HG03442 (cell line): ENCODE data around the gene CORIN.

ENCODE experiments used
- ATAC-seq: cut with Tn5 transposase; IDR thresholded peaks from one replicate; pipeline ENCODE4 v1.9.1; 2021; ENCODE audit warnings: mild to moderate bottlenecking, moderate library complexity; ENCODE audit not compliant: unreplicated experiment

CORIN gene

GRCh38 chr4:47831026-47831679 lies 6.7 kb downstream of the CORIN start:
- no peak for ATAC-seq

GRCh38 chr4:47830265-47831025 lies 7.4 kb downstream of the CORIN start:
- no peak for ATAC-seq

- ATAC-seq = no peak
These were observed 8.4 kb downstream of the CORIN start for GRCh38 chr4:47829438-47829837.

GRCh38 chr4:47827343-47828047 lies 10.4 kb downstream of the CORIN start:
- no peak for ATAC-seq

GRCh38 chr4:47824840-47825239 lies 13.0 kb downstream of the CORIN start:
- peak; percentile 72 for ATAC-seq

GRCh38 chr4:47819178-47819577 lies 18.7 kb downstream of the CORIN start:
- ATAC-seq = no peak

- ATAC-seq = no peak
These were observed 20.6 kb downstream of the CORIN start for GRCh38 chr4:47817275-47817674.

GRCh38 chr4:47816748-47817147 lies 21.1 kb downstream of the CORIN start:
- ATAC-seq = no peak

- ATAC-seq = no peak
These were observed 23.1 kb downstream of the CORIN start for GRCh38 chr4:47814618-47815295.

GRCh38 chr4:47809654-47810203 lies 28.1 kb downstream of the CORIN start:
- ATAC-seq = no peak

GRCh38 chr4:47804598-47804997 lies 33.3 kb downstream of the CORIN start:
- ATAC-seq = no peak

GRCh38 chr4:47801481-47802002 lies 36.3 kb downstream of the CORIN start:
- no peak for ATAC-seq

GRCh38 chr4:47798165-47798564 lies 39.7 kb downstream of the CORIN start:
- ATAC-seq = no peak

GRCh38 chr4:47791965-47792364 lies 45.9 kb downstream of the CORIN start:
- no peak for ATAC-seq

- no peak for ATAC-seq
These were observed 47.8 kb downstream of the CORIN start for GRCh38 chr4:47790105-47790504.

- no peak for ATAC-seq
These were observed 49.7 kb downstream of the CORIN start for GRCh38 chr4:47788126-47788525.

GRCh38 chr4:47786958-47787370 lies 50.9 kb downstream of the CORIN start:
- ATAC-seq = peak; percentile 88

GRCh38 chr4:47785153-47785552 lies 52.7 kb downstream of the CORIN start:
- no peak for ATAC-seq

GRCh38 chr4:47784222-47784621 lies 53.6 kb downstream of the CORIN start:
- no peak for ATAC-seq

- no peak for ATAC-seq
These were observed 61.5 kb downstream of the CORIN start for GRCh38 chr4:47776353-47776752.

GRCh38 chr4:47774079-47774478 lies 63.8 kb downstream of the CORIN start:
- no peak for ATAC-seq
